SK-N-DZ (cell line): ENCODE results near the gene C1QTNF12.
"Not testable (repeated sequence)": the region's sequence is repeated elsewhere in the genome, so short reads cannot be mapped to it uniquely, and the experiment has no call there.

Experiments used
- DNase-seq: peaks from one replicate; pipeline ENCODE4 v3.0.0-alpha.2; 2015; ENCODE audit warnings: low spot score
- small RNA-seq, 2 experiments: library from RNA; depleted of rRNA; stranded (forward); fragments of <200 nt; gene quantifications; one replicate each; pipeline ENCODE3, GENCODE V24; 2014

C1QTNF12 gene

DNA sequence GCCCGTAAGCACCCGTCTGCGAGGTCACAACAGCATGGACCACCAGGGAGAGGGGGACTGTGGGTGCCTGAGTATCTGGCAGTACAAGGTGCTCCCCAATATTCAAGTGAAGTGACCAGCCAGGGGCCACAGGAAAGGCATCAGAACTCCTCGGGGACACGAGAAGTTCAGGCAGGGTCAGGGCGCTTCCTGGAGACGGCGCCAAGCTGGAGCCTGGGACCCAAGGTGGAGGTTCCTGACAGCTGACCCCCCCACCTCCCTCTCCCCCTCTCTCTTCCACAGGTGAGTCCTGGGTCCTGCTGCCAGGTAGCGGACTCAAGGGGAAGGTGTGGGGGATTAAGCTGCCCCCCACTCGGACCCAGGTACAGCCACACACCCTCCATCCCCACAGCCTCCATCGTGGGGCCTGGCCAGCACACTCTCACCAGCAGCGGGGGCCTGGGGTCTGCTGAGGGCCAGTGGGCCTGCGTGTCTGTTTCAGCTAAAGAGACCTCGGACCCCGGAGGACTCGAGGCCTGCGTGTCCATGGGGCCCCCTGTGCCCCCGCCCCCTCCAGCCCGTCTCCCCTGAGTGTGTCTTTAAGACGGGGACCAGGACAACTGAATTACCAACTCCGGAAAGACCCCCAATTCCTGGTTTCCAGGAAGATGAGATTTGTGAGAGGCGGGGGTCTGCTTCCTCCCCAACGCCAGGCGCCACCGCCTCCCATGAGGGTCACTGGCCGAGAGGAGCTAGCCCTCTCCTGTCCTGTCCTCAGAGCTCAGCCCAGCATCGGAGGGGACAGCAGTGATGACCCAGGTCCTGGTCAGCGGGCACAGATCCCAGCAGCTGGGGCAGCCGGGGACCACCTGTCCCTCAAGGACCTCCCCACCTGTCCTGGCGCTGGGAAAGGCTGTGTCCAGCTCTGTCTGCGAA lies 46.3 kb downstream of the C1QTNF12 start:
- no peak for DNase-seq

DNA sequence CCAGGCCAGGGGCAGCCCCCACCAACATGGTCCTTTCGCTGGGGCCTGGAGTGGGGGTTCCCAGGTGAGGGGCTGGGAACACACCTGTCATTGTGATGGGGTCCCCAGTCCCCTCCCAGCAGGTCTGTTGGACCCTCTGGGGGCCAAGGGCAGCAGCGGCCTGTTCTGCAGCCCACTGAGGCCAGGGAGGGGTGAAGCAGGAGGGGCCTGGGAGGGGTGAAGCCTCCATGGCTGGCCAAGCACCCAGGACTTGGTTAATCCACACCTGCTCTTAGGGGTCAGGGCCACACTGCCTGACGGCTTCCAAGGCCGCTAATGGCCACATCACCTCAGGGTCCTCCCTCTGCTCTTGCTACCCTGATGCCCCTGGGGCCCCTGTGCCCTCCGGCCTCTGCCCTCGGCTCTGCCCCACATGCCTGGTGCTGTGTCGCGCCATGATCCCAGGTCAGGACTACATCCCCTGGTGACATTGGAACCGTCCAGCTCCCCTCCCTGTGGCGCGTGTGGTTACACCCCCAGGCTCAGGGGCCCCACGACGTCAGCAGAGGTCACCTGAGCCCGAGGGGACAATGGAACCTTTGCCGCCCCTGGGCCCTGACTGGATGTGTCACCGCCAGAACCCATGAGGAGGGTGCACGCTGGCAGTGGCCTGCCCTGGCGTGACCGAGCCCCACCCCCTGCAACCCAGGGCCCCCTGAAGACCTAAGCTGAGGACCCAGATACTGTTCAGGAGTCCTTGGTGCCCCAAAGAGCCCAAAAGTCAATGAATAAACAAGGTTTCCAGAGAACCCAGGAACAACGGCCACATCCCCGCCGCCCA lies 47.2 kb downstream of the C1QTNF12 start:
- no peak for DNase-seq

DNA sequence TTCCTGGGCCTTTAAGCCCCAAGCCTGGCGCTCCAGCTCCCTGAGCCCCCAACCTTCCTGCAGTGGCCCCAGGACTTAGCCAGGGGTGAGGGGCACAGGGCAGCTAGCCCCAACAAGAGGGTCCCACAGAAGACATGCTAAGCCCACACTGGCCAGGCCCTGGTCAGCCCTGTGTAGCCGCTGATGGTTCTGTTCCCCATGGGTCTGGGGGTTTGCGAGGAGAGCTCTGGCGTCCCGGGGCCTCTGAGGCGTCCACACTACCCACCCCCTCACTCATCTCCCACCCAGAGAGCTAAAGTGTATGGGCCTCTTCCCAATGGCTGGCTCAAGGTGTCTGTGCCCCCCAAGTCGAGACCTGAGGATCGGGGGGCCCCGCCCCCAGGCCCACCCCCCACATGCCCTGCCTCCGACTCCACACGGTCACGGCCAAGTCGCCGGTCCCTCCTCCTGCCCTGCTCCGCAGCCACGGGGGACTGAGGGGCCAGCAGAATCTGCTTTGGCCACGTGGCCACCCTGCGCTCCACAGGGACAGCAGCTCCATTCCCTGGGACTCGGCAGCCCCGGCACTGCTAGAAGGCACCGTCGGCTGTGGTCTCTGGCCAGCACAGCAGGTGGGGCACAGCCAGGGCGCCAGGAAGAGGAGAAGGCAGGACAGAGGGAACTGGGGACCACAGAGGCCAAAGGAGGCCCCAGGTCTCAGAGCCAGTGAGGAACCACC lies 47.9 kb downstream of the C1QTNF12 start:
- no peak for DNase-seq

DNA sequence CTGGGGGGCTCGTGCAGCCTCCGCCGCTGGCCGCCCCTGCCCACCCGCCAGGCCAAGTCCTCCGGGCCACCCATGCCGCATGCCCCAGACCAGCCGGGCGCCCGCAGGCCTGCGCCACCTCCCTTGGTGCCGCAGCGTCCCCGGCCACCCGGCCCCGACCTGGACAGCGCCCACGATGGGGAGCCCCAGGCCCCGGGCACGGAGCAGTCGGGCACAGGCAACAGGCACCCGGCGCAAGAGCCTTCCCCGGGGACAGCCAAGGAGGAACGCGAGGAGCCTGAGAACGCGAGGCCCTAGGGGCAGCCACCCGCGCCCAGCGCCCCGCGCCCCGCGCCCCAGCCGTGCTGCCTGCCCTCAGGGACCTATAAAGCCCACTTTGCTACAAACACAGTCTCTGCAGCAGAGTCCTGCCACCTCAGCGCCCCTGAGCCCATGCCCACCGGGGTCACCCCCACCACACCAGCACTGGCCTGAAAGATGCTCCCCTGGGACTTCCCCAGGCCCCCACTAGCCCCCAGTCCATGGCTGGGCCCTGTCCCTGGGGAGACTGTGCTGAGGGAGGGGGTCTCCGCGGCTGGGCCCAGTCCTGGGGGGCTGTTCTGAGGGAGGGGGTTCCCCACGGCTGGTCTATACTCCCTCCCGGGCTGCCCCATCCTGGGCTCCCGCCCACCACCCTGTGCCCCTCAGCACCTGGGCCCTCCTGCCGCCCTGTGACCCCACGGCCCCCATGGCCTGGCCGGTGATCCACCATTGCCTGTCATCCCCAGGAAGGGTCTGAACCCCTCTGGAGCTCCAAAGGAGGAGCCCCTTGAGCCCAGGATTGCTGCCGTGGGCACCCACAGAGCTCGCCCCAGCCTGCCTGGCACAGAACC lies 48.7 kb downstream of the C1QTNF12 start:
- no peak for DNase-seq

DNA sequence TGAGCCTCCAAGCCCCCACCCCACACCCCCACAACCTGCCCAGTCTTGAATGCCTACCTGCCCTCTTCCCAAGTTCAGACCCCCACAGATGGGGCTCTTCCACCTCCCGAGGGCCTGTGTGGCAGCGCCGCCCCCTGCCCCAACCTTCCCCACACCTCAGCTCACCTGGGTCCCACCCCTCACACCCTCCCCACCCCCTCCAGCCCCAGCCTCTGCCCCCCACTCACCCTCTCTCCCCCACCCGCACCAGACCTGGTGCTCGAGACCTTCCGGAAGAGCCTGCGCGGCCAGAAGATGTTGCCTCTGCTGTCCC lies 49.4 kb downstream of the C1QTNF12 start:
- no peak for DNase-seq

DNA sequence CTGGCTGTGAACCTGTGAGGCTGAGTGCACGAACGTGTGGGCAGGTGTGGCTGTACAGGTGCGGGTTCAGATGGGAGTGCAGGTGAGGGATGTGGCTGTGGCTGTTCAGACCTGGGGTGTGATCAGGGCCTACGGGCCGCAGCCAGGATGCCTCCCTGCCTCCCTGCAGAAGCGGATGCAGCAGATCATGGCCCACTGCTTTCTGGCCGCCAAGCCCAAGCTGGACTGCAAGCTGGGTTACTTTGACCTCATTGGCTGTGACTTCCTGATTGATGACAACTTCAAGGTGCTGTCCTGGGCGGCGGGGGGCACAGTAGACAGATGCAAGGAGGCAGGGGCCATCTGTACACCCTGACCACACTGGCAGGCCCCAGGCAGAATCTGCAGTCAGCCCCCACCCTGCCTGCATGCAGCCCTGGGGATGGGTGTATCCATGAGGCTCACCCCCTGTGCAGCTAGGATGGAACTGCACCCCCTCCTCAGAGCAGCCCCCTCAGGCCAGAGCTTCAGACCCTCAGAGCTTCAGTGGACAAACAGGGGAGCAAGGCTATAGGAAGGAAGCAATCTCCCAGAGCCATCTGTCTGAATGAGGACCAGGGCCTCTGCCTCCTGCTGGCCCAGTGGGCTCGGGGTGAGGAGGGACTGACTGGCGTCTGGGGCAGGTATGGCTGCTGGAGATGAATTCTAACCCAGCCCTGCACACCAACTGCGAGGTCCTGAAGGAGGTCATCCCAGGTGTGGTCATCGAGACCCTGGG lies 49.9 kb downstream of the C1QTNF12 start:
- DNase-seq: no peak

DNA sequence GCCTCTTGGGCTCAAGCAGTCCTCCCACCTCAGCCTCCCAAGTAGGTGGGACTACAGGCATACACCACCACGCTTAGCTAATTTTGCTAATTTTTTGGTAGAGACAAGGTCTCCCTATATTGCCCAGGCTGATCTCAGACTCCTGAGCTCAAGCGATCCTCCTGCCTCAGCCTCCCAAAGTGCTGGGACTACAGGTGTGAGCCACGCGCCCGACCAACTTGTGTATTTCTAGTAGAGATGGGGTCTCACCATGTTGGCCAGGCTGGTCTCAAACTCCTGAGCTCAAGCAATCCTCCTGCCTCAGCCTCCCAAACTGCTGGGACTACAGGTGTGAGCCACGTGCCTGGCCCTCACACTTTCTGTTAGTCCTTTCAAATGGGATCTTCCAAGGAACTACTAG lies 50.8 kb downstream of the C1QTNF12 start:
- DNase-seq: not testable (repeated sequence)

DNA sequence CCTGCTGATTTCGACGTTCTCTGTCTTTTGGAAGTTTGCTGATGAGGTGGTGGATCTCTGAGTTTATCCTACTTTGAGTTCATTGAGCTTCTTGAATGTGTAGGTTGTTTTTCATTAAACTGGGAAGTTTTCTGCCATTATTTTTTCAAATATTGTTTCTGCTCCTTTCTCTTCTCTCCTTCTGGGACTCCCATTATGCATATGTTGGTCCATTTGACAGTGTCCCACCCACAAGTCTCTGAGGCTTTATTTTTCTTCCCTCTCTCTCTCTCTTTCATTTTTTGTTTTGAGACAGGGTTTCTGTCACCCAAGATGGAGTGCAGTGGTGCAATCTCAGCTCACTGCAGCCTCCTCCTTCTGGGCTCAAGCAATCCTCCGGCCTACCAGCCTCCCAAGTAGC lies 51.8 kb downstream of the C1QTNF12 start:
- no peak for DNase-seq

Small RNA genes lying within 50 kb of the gene (small RNA-seq; reads per million reads assigned to genes)
- 0 to 0.04 reads per million in 2 experiments for gene MIR6726
